Activated naive CD4-positive, alpha-beta T cell treated with anti-CD3 and anti-CD28 coated beads, Interleukin-2, amount 50 U/mL, for 16 hours (primary cell): ENCODE data around the gene ARPC4.
"Not testable (repeated sequence)": the region's sequence is repeated elsewhere in the genome, so short reads cannot be mapped to it uniquely, and the experiment has no call there.

ENCODE experiments used
- DNase-seq: peaks from one replicate; pipeline ENCODE4 v3.0.0-alpha.2; 2020

ARPC4 gene

DNA sequence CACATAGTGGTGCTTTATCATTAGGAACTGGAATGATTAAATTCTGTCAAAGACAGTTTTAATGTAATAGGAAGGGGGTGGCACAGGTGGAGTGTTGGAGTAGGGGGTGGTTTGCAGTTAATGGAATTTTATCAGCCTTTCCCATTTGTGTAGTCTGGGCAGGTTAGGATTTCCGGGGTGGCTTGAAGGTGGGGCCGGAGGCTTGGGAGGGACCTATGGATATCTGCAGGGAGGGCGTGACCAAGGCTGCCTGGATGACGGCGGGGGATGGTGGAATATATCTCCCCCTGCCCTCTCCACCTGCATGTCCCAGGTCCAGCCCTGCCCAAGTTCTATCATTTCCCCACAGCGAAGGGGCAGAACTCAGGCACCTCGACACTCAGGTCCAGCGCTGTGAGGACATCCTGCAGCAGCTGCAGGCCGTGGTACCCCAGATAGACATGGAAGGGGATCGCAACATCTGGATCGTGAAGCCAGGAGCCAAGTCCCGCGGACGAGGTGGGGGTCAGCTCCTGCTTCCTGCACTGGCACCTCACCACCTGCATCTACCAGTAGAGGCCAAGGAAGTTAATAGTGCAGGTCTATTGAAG, 32.7 kb downstream of the ARPC4 start:
- DNase-seq, result no peak

DNA sequence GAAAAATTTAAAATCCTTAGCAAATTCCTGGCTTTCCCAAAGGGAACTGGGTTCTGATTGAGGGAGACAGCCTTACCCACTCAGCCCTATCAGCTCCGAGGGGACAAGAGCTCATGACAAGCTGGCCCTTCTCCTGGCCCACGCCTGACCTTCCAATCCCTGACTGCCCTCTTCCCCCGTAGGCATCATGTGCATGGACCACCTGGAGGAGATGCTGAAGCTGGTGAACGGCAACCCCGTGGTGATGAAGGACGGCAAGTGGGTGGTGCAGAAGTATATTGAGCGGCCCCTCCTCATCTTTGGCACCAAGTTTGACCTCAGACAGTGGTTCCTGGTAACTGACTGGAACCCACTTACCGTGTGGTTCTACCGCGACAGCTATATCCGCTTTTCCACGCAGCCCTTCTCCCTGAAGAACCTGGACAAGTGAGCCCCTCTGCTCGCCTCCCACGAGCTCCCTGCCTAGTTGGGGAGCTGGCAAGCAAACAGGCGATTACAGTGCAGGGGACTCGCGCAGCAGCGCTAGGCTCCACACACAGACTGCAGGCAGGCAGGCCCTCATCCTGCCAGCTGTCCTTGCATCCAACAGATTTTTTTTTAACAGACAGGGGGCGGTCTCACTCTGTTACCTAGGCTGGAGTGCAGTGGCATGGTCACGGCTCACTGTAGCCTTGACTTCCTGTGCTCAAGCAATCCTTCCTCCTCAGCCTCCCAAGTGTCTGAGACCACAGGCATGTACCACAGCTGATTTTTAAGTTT, 34.1 kb downstream of the ARPC4 start:
- no peak for DNase-seq

DNA sequence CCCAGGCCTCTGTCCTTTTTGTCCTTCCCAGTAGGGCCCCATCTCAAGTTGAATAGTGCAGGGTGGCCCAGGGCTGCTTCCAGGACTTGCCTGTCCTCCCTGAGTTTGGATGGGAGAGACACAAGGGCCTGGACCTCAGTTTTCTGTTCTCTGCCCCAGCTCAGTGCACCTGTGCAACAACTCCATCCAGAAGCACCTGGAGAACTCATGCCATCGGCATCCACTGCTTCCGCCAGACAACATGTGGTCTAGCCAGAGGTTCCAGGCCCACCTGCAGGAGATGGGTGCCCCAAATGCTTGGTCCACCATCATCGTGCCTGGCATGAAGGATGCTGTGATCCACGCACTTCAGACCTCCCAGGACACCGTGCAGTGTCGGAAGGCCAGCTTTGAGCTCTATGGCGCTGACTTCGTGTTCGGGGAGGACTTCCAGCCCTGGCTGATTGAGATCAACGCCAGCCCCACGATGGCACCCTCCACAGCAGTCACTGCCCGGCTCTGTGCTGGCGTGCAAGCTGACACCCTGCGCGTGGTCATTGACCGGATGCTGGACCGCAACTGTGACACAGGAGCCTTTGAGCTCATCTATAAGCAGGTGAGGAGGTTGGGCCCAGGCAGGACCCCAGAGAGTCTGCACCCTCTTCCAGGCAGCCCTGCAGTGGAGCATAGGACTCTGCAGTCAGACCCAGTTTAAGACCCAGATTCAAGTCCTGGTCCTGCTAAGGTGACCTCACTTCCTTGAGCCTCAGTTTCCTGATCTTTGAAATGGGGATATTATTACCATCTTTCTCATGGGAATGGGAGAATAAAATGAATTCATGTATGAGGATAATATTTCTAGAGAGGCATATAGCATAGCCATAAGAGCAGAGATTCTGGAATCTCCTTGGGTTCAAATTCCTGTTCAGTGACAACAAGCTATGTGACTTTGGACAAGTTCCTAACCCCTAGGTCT, 36.2 kb downstream of the ARPC4 start:
- DNase-seq, result no peak

DNA sequence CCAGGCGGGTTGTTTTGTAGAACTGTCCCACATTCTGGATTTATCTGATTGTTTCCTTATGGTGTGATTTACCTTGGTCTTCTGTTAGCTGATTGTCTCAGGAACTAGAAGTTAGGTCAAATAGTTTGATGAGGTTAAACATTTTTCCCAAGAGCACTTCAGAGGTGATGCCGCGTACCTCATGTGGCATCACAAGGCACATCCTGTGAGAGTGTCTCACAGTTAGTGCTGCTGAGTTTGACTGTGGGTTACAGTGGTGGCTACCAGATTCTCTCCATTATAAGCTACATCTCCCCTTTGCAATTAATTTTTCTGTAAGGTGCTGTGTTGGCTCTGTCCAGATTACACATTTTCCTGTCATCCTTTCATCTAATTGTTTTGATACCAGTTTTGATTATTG, 38.4 kb downstream of the ARPC4 start:
- DNase-seq, result no peak

DNA sequence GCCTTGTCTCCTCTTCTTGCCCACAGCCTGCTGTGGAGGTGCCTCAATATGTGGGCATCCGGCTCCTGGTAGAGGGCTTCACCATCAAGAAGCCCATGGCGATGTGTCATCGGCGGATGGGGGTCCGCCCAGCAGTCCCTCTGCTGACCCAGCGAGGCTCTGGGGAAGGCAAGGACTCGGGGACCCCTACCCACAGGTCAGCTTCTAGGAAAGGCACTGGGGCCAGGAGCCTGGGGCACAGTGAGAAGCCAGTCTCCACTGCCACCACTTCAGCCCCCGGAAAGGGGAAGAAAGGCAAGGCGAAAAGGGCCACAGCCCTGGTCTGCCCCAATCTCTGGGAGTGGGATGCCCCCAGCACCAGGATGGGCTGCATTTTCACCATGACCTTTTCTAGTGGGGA, 40.2 kb downstream of the ARPC4 start:
- DNase-seq, result no peak

DNA sequence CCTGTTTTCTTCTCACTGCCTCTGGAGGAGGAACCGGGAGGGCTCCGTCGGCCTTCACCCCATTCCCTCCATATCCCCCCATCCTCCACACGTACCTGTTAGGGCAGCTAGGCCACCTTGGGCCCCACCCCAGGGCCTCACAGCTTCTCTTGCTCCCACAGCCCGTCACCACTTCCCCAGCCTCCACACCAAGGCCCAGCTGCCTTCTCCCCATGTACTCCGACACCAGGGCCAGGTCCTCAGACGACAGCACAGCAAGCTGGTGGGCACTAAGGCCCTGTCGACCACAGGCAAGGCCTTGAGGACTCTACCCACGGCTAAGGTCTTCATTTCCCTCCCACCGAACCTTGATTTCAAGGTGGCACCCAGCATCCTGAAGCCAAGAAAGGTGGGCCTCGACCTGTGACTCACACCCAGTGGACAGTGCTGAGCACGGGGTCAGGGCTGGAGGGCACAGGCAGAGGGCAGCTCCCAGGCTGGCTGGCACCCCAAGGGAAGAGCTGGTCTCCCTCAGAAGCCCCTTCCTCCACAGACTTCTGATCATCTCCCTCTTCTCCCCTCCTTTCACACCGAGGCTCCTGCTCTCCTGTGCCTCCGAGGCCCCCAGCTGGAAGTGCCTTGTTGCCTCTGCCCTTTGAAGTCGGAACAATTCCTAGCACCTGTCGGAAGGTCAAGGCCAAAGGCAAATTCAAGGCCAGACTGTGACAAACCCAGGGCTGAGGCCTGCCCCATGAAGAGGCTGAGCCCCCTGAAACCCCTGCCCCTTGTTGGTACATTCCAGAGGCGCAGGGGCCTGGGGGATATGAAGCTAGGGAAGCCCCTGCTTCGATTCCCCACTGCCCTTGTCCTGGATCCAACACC, 41.9 kb downstream of the ARPC4 start:
- no peak for DNase-seq

DNA sequence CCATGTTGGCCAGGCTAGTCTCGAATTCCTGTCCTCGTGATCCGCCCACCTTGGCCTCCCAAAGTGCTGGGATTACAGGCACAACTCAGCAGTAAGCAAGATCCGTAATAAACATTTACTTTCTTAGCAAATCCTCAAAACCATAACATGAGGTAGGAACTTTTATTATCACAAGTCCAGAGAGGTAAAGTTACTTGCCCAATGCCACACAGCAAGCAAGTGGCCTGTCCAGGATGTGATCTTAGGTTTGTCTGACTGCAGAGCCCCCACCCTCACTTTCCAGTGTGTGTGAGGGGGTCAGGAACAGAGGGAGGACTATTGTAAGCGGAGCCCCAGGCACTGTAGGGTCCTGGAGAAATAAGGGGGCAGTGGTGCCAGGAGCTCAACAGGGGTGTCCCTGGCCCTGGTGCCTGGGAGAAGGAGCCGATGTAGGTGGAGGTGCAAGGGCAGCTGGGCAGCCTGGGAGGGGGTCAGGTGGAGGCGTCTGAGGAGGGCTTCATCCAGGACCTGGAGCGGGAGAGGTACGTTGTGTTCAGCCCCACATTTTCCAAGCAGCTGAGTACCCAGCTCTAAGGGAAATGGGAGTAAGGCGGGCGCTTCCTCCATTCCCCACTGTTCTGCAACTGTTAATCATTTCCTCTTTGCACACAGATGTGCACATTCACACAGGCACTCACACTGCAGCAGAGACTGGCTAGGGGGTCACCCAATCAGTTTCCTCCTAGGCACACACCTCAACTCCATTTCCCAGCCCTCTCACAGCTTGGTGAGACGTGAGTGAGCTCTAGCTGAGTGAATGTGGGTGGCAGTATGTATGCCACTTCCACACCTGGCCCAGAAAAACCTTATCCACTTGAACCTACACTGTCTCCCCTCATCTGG, 45.1 kb downstream of the ARPC4 start:
- DNase-seq, result no peak

DNA sequence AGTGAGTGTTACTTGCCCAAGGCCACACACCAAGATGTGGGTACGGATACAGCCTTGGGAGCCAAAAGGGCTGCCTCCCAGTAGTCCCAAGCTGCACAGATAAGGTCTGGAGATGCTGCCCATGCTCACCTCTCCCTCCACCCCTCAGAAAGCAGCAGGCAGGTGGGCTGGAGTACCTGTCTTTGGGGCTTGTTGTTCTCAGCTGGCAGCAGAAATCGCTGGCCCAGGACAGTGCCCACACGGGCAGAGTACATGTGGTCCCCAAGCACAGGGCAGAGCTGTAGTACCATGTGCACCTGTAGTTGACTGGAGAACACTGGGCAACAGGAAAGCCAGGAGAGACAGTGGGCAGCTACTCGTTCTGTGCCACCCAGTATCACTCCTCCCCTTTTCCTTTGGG, 46.0 kb downstream of the ARPC4 start:
- DNase-seq, result no peak

DNA sequence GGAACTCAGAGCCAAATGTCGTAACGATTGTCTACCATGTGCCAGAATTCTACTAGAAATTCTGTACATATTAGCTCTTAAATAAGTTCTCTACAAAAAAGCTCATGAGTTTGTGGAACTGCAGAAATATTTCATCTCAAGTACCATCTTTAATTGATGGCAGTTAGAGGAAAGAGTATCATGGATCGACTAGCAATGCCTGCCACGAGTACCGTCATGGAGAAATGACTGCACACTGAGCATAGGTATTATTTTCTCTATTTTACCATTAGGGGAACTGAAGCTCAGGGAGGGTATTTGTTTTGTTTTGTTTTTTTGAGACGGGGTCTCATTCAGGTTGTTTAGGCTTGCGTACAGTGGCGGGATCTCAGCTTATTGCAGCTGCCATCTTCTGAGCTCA, 48.1 kb downstream of the ARPC4 start:
- DNase-seq, result no peak

DNA sequence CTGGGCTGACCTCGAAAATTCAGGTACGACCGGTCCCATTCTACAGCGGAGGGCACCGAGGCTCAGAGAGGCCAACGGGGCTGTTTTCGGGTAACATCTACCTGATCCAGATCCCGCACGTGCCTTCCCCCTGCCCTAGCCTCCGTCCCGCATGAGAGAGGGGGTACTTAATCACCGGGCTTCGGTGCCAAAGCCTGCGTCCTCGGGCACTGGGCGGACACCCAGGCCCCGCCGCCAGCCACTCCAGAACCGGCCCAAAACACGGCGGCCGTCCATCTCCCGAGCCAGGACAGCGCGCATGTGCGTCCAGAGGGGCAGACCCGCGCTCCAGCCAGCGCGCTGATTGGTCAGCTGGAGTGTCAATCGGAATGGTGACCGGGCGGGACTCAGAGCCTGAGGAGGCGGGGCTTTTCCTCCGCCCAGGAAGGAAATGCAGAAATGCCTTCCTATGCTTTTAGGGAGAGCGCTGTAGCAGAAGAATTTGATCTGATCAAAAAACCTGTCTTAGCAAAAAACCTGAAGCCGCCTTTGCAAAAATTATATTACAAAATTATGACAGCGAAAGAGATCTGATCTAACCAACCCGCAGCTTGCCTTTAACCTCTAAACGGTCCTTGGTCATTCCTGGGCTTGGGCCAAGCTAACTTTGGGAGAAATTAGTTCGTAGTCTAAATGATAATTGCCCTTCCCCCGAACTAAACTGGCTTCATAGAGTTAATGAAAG, 51.0 kb downstream of the ARPC4 start, which contains the start of gene RPUSD3:
Gene RPUSD3, minus strand, starts transcription at position 294 of the 724 bp plus-strand sequence. Its CDS starts 18 bp downstream, at position 276.
- DNase-seq, result peak; percentile 93

DNA sequence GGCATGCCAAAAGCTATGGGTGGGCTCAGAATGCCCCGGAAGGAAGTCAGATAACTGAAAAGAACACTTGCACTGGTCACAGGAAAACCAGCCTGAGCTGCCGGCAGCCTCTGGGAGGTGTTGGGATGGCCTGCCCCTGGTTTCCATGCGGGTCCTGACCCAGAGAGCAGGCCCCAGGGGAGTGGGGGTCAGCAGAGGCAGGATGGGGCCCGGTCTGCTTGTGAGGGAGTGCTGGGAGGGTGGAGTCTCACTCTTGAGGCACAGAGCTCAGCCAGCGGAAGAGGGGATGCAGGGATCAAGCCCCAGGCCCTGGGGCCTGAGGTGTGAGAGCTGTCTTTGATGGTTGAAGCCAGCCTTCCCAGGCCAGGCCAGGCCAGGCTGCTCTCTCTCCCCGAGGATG, 53.3 kb downstream of the ARPC4 start:
- no peak for DNase-seq

DNA sequence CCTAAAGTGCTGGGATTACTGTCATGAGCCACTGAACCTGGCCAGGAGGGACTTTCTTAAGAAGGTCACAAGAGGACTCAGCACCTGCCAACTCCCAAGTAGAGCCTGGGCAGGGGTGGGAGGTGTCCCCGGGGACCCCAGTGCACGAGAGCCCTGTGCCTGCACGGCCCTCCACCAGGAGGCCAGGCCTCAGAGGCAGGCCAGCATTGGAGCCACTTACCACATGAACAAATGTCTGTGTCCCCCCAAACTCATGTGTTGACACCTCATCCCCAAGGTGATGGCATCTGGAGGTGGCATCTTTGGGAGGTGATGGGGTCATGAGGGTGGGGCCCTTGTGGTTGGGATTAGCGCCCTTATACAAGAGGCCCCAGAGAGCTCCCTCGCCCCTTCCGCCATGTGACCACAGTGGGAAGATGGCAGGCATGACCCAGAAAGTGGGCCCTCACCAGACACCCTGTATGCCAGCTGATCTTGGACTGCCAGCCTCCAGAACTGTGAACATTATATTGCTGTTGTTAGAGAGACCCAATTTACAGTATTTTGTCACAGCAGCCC, 54.1 kb downstream of the ARPC4 start:
- no peak for DNase-seq

DNA sequence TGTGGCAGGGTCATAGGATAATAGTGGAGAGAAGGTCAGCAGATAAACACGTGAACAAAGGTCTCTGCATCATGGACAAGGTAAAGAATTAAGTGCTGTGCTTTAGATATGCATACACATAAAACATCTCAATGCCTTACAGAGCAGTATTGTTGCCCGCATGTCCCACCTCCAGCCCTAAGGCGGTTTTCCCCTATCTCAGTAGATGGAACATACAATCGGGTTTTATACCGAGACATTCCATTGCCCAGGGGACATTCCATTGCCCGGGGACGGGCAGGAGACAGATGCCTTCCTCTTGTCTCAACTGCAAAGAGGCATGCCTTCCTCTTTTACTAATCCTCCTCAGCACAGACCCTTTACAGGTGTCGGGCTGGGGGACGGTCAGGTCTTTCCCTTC, 55.0 kb downstream of the ARPC4 start:
- not testable (repeated sequence) for DNase-seq

DNA sequence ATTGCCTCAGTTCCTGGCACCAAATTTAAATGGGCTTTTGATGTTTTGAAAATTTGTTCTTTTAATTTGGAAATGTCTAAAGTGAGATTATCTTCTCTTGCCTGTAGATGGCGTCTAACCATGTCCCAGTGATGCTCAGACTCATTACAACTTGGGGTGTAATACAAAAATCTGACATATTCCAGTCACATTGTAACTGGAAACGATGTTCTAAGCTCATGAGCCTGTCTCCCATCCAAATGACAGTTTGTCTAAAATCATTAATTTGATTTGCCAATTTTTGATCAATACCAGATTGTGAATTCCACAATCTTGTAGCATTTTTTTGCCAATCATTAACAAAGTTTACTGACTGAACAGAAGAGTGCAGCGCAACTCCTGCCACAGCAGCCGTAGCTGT, 56.0 kb downstream of the ARPC4 start:
- DNase-seq, result not testable (repeated sequence)

DNA sequence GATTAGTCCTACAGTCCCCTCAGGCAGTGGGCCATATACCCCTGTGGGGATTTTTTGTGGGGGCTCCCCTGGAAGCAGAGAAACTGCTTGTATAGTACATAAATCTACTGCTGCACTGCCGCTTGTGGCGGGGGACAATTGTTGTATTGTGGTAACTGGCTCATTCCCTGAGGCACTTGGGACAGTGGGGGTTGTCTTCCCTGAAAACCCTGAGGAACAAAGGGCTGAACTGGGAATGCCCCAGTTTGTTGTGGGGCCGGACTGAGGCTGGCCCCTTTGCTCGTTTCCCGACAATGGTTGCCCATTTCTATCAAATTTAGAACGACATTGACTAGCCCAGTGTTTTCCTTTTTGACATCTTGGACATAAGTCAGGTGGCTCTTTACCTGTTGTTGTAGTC, 58.5 kb downstream of the ARPC4 start:
- DNase-seq, result not testable (repeated sequence)

DNA sequence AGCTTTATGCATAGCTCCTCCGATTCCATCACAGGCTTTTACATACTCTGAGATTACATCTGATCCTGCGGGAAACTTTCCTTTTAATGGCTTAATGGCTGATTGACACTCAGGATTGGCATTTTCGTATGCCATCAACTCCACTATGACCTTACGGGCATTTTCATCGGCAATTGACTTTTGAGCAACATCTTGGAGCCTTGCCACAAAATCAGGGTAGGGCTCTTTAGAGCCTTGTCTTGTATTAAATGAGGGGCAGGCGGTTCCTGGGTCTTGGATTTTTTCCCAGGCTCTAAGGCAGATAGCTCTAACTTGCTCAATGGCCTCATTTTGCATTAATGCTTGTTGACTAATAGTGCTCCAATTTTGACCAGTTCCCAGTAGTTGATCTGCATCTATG, 59.0 kb downstream of the ARPC4 start:
- not testable (repeated sequence) for DNase-seq

DNA sequence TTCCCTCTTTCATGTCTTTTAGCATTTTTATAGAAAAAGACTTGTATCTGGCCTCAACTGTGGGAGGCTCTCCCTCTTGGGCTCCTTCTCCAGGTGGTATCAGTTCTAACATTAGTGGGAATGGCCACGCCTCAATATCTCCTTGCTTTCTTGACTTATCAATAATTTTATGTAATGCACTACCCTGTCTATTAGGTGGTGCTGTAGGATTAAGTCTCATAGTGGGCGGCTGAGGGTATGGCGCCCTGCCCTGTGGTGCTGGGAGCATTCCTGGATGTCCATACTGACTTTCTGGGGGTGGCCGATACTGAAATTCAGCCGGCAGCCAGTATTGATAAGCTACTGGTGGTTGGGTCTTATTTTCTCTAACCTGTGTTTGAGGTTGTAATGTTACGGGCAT, 59.6 kb downstream of the ARPC4 start:
- no peak for DNase-seq

DNA sequence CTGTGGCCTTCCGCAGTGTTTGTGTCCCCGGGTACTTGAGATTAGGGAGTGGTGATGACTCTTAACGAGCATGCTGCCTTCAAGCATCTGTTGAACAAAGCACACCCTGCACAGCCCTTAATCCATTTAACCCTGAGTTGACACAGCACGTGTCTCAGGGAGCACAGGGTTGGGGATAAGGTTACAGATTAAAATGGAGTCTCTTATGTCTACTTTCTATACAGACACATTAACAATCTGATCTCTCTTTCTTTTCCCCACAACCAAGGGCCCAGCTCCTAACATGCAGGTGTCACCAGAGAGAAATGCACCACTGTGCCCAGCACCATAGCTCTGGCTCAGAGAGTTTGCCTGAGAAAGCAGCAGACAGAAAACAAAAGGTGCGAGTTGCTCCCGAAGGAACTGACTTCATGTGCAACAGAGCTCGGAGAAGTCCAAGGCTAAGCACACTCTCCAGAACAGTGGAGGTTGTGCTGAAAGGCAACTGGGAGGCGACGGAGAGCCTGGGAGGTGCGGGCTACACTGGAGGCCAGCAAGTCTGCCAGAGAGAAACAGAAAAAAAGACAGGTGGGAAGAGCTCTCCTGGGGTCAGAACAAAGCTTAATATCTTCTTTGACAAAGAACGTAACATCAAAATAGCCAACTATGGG, 61.5 kb downstream of the ARPC4 start:
- DNase-seq, result not testable (repeated sequence)

DNA sequence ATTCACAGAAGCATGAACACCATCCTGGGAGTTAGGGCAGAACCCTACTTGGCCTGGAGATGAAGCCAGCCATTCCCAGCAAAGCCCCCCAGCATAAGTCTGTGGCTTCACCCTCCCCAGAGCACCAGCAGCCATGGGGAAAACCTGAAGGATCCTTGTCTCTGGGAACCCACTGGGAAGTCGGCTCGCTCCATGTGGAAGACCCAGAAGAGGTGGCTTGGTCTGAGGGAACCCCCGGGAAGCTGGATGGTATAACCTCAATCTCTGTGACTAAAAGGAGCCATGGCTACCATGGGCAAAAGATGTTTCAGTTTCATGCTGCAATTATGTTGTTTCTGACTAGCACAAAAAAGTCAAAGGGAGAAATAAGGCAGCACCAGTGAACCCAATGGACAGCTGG, 62.7 kb downstream of the ARPC4 start:
- no peak for DNase-seq
